HG03342 (cell line): ENCODE data around the gene COX17.
A peak's percentile ranks its signal among the peaks of the same experiment; 100 is the strongest.
"Not testable (repeated sequence)": the region's sequence is repeated elsewhere in the genome, so short reads cannot be mapped to it uniquely, and the experiment has no call there.

ENCODE experiments used
- ATAC-seq: cut with Tn5 transposase; IDR thresholded peaks from one replicate; pipeline ENCODE4 v1.9.1; 2021; ENCODE audit warnings: mild to moderate bottlenecking, moderate library complexity; ENCODE audit not compliant: unreplicated experiment

The COX17 gene

GRCh38 chr3:119676771-119677640, at the start of gene COX17:
COX17 (minus strand) TSS chr3:119677406; CDS start chr3:119677310, 96 bp downstream.
- peak; percentile 86 for ATAC-seq

GRCh38 chr3:119726909-119727308, 49.7 kb upstream of the COX17 start:
- no peak for ATAC-seq

GRCh38 chr3:119723022-119723421, 45.8 kb upstream of the COX17 start:
- ATAC-seq, result no peak

- no peak for ATAC-seq
These were observed 40.3 kb upstream of the COX17 start for GRCh38 chr3:119717520-119717919.

GRCh38 chr3:119716998-119717397, 39.8 kb upstream of the COX17 start:
- no peak for ATAC-seq

GRCh38 chr3:119715105-119715504, 37.9 kb upstream of the COX17 start:
- no peak for ATAC-seq

- ATAC-seq, result no peak
These were observed 26.8 kb upstream of the COX17 start for GRCh38 chr3:119703820-119704531.

- peak; percentile 91 for ATAC-seq
These were observed 25.6 kb upstream of the COX17 start, which contains the start of gene CFAP91 for GRCh38 chr3:119702530-119703527. CFAP91 (plus strand) TSS chr3:119703022; CDS start chr3:119703099, 77 bp downstream.

- ATAC-seq, result peak; percentile 6
These were observed 23.9 kb upstream of the COX17 start for GRCh38 chr3:119700920-119701734.

- peak; percentile 32 for ATAC-seq
These were observed 23.2 kb upstream of the COX17 start for GRCh38 chr3:119700269-119700919.

GRCh38 chr3:119697394-119697793, 20.2 kb upstream of the COX17 start:
- ATAC-seq, result no peak

- no peak for ATAC-seq
These were observed 18.3 kb upstream of the COX17 start for GRCh38 chr3:119695480-119695879.

- no peak for ATAC-seq
These were observed 12.9 kb upstream of the COX17 start for GRCh38 chr3:119690043-119690656.

- ATAC-seq, result no peak
These were observed 6.2 kb upstream of the COX17 start for GRCh38 chr3:119683421-119683820.

- ATAC-seq, result no peak
These were observed 4.1 kb upstream of the COX17 start for GRCh38 chr3:119681279-119681678.

GRCh38 chr3:119679874-119680273, 2.7 kb upstream of the COX17 start:
- no peak for ATAC-seq

GRCh38 chr3:119678209-119678608, 1.0 kb upstream of the COX17 start:
- ATAC-seq, result not testable (repeated sequence)

- ATAC-seq, result no peak
These were observed 382 bp upstream of the COX17 start for GRCh38 chr3:119677641-119677934.

GRCh38 chr3:119676020-119676419, 1.2 kb downstream of the COX17 start:
- ATAC-seq, result no peak
